Measurements from ENCODE around the gene CLTB. TPM values are rescaled to one million over a fixed set of nuclear protein-coding genes. Genes with fewer than 3 reads are reported as not detected.

CLTB gene
- total and polyA plus RNA-seq, 2 of the 8 experiments (the other 6 are each of a cell fraction or from before 2014, with no cell fraction given): 25.9 to 34.9 TPM

DNA sequence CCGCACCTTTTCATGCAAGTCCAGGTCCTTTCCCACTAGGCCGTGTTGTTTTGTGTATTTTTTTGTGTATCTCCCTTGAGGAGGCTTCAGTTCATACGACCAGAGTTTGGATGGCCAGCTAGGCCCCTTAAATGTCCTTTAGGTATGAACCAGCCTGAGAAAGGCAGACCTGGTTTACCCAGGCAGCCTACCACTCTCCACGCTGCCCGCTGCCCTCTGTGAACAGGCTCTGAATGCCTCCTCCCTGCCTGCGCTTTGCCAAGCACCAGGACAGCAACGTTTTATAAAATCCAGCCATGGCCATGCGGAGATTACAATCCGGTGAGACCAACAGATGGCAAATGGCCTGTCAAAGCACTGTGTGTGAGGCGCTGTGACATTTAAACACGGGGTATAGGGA lies 626 bp upstream of the CLTB start (continued):
- TF ChIP-seq CHD7 (IDR thresholded peaks at IDR 0.05; ENCODE audit: insufficient replicate concordance, low read length) (no peak), BRCA1 (IDR thresholded peaks at IDR 0.05; ENCODE audit: low read depth, low read length) (no peak), NRF1 (IDR thresholded peaks at IDR 0.05; ENCODE audit: low read depth, low read length) (no peak), CBX5 (IDR thresholded peaks at IDR 0.05; ENCODE audit: low read depth, low read length) (no peak), YY1 (IDR thresholded peaks at IDR 0.05; ENCODE audit: low read depth, low read length) (no peak)

All from H1 (cell line).